ENCODE data around the gene THSD7B.
"Not testable (repeated sequence)": the region's sequence is repeated elsewhere in the genome, so short reads cannot be mapped to it uniquely, and the experiment has no call there.

THSD7B gene

DNA sequence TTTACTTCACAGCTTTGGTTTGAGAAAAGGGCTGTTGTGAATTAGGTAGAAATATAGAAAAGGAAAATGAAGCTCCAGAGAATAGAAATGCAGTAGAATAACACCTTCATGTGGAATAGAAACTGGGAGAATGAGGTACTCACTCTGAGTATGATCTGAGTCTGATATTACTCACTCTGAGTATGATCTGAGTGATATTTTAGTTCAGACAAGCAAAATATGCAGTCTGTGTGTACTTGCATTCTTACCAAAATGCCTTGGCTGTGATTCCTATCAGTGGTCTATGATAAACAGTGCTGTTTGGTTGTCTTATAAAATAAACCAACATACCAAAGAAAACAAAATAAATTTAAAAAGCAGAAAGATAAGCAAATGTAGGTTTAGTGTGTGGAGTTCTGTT, 487.6 kb downstream of the THSD7B start:
- DNase-seq (ENCODE audit: low read depth in 2 of 2) = no peak

- DNase-seq (ENCODE audit: low read depth in 2 of 2) = no peak
These were observed 488.7 kb downstream of the THSD7B start for GRCh38 chr2:137254052-137254451.

DNA sequence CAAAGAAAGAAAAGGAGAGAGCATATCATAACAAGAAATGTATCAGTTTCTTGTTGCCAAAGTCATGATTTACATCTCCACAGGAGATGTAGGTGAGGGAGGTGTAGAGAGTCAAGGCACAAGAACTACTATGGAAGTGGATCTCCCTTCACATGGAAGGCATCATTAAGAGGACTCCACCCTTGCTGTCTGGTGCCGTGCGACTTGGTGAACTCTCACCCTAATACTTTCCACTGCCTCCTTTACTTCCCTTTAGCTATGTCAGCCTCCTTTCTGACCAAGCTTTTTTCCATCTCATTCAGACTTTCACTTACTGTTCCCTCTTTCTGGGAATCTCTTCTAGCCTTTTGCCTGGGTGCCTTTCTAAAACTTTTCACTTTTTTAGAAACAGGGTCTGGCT, 490.0 kb downstream of the THSD7B start:
- no peak for DNase-seq (ENCODE audit: low read depth in 2 of 2)

DNA sequence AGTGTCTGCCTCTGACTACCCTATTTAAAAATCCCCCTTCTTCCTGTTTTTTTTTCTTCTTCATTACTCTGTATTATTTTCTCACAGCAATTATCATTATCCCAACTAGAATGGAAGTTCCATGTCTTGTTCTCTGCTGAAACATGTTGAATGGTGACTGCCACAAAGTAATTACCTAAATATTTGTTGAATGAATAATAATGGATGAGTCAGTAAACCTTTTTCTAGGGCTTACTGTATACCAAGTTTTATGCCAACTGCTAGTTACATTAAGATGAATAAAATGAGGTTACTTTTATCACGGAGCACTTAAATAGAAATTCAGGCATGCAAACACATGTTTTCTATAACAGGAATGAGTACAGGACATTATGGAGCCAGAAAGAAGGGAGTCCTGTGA, 490.6 kb downstream of the THSD7B start:
- no peak for DNase-seq (ENCODE audit: low read depth in 2 of 2)

DNA sequence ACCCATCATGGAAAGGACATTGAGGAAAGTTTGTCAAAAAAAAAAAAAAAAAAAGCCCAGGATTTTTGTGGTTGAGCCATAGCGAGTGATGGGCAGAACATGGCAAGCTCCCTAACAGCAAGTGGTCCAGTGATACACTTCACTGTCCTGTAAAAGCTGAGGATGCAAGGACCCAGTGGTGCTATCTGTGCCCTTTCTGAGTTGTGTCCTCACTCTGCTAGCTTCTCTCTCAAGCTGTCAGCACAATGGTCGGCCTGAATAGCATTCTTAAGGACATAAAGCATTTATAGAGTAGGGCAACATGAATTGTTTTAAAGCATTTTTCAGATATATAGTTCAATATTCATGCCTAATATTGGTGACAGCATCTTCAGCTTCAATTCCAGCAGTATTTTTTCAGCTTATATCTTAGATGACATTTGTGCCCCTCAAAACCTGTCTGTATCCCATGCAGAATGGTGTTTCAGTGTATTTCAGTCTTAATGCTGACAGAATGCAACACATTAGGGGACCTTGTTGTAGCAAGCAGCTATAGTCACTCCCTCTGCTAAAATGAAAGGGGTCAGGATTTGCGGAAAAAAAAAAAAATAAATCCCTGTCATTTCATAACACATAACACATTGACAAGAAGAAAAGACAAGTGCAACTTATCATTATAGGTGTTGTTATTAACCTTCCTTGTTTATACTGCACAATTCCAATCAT, 496.7 kb downstream of the THSD7B start:
- DNase-seq (ENCODE audit: low read depth in 2 of 2) = no peak

- no peak for DNase-seq (ENCODE audit: low read depth in 2 of 2)
These were observed 497.2 kb downstream of the THSD7B start for GRCh38 chr2:137262594-137262993.

- no peak for DNase-seq (ENCODE audit: low read depth in 2 of 2)
These were observed 522.7 kb downstream of the THSD7B start for GRCh38 chr2:137287913-137288639.

GRCh38 chr2:137291836-137292570, 526.7 kb downstream of the THSD7B start:
- no peak for DNase-seq (ENCODE audit: low read depth in 2 of 2)

DNA sequence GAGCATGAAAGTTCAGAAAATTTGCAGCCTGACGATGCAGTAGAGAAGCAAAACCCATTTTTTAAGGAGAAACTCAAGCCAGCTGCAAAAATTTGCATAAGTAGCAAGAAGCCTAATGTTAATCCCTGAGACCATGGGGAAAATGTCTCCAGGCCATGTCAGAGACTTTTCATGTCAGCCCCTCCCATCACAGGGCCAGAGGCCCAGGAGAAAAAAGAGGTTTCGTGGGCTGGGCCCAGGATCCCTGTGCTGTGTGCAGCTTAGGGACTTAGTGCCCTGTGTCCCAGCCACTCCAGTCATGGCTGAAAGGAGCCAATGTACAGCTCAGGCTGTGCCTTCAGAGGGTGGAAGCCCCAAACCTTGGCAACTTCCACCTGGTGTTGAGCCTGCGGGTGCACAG, 533.0 kb downstream of the THSD7B start:
- DNase-seq (ENCODE audit: low read depth in 2 of 2) = no peak

- no peak for DNase-seq (ENCODE audit: low read depth in 2 of 2)
These were observed 535.6 kb downstream of the THSD7B start for GRCh38 chr2:137300987-137301386.

DNA sequence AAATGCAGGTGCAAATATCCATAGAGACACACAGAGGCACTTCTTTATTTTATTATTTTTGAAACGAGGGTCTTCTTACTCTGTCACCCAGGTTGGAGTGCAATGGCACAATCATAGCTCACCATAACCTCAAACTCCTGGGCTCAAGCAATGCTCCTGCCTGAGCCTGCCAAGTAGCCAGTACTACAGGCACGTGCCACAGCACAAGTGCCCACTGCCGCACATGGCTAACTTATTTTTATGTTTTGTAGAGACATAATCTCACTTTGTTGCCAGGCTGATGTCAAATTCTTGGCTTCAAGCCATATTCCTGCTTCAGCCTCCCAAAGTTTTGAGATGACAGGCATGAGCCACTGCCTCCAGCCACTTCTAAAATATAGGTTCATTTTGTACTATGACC, 537.6 kb downstream of the THSD7B start:
- no peak for DNase-seq (ENCODE audit: low read depth in 2 of 2)

DNA sequence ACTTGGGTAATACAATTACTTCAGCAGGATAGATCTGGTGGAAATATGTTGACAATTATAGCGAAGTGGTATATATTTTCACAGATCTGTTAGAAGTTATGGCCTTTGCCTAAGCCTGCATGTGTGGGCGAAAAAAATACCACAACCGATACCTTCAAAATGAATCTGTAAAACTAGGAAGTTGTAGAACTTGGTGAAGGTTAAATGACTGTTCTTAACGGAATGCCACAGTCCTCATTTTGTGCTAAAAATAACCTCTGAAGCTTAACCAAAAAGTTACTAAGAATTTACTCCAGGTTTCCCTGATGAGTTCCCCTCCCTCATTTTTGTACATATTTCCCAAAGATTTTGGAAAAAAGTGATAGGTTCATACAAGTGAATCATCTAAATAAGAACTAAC, 550.7 kb downstream of the THSD7B start:
- DNase-seq (ENCODE audit: low read depth in 2 of 2) = no peak

- no peak for DNase-seq (ENCODE audit: low read depth in 2 of 2)
These were observed 556.2 kb downstream of the THSD7B start for GRCh38 chr2:137321566-137321965.

DNA sequence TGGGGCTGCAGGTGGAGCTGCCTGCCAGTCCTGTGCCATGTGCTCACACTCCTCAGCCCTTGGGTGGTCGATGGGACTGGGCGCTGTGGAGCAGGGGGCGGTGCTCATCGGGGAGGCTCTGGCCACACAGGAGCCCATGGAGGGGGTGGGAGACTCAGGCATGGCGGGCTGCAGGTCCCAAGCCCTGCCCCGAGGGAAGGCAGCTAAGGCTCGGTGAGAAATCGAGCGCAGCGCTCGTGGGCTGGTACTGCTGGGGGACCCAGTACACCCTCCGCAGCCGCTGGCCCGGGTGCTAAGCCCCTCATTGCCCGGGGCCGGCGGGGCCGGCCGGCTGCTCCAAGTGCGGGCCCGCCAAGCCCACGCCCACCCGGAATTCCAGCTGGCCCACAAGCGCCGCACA, 566.2 kb downstream of the THSD7B start:
- not testable (repeated sequence) for DNase-seq (ENCODE audit: low read depth in 2 of 2)

DNA sequence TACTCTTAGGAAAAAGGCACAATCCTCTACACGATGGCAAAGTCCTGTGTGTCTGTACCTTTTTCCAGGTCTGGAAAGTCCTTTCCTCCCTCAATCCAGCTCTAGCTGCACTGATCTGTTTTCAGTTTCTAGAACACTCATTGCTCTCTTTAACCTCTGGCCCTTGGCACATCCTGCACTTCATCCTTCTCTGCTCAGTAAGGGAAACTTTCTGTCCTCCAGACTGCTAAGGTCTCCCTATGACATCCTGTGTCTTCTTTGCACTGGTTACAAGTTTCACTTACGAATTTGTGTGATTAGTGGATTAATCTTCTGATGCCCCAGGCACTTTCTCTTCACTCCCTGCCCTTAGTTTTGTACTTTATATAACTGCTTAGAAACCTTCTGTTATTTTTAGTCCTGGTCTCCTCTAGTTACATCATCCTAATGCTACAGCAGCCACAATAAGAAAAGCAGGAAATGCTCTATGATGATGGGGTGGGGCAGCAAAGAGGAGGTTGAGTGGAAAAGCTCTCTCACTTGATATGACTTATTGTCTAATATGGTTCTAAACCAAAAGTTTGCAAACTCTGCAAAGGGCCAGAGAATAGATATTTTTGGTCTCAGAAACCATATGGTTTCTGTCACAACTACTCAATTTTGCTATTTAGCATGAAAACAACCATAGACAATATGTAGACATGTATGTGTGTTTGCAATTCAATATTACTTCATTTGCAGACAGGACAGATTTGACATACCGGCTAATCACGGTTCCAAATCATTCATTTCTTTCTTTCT, 568.2 kb downstream of the THSD7B start:
- no peak for DNase-seq (ENCODE audit: low read depth in 2 of 2)

DNA sequence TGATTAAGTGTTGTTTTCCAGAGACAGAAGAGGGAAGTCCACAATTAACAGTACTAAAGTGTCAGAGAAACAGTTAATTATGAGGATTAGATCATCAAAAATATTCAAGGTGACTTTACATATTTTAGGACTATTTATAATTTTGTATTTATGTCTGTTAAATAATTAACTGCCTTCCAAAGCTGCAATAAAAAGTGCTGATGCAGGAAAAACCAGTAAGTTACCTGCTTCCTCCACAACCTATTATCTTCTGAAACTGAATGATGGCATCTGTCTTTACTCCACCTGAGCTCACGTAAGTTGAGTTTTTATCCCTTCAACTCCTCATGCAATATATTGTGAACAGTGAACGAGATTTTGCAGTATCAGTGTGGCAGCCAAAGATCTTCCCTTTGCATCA, 570.7 kb downstream of the THSD7B start:
- DNase-seq (ENCODE audit: low read depth in 2 of 2) = no peak

- no peak for DNase-seq (ENCODE audit: low read depth in 2 of 2)
These were observed 573.7 kb downstream of the THSD7B start for GRCh38 chr2:137339051-137339450.

DNA sequence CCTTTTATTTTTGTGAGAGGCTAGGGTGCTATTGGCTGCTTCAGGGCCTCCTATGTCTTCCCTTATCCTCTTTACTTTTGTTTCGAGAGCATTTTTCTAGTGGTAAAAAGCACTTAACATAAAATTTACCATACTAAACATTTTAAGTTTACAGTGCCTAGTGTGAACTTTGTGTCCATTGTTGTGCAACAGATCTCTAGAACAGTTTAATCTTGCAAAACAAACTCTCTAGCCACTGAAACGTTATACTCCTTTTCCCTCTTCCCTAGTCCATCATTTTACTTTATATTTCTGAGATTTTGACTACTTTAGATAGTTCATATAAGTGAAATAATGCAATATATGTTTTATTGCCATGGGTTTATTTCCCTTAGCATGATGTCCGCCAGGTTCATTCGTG, 580.6 kb downstream of the THSD7B start:
- DNase-seq (ENCODE audit: low read depth in 2 of 2) = no peak

DNA sequence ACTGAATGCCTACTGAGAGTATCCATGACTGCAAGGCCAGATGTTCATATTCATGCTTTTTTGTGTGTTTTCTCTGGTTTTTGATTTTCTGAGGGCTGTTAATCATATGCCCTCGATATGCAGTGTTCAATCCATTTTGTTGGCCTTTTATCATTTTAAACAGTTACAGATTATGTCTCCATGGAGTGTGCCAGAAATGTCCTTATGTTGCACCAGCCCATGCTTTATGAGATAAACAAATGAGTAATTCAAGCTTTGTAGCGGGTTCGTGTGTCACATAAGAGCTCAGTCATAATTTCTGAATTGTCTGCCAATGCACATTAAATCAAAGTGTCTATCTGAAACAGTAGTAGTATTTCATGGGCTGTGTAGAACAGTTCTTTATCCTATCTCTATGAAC, 583.0 kb downstream of the THSD7B start:
- no peak for DNase-seq (ENCODE audit: low read depth in 2 of 2)

- no peak for DNase-seq (ENCODE audit: low read depth in 2 of 2)
These were observed 592.3 kb downstream of the THSD7B start for GRCh38 chr2:137357634-137358033.

- DNase-seq (ENCODE audit: low read depth in 2 of 2) = no peak
These were observed 602.0 kb downstream of the THSD7B start for GRCh38 chr2:137367361-137367760.

DNA sequence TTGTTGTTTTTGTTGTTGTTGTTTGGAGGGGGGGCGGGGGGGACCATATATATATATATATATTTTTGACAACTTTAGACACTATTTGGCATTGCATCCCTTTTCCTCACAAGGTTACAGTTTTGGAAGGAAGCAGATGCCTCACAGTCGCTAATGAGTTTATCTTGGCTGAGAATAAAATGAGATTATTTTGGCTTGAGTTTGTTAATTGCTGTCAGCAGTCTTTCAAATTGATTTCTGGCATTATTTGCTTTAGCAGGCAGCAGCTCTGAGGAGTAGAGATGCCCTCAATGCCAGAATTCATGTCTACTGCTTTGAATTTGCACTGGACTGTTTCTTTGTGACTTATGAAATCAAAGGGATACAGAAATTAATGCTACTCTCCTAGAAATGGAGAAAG, 603.8 kb downstream of the THSD7B start:
- DNase-seq (ENCODE audit: low read depth in 2 of 2) = no peak

All from stimulated activated CD4-positive, alpha-beta T cell treated with anti-CD3 and anti-CD28 coated beads, Interleukin-12 subunit alpha, Interleukin-12 subunit beta, amount 100 ng/mL, for 24 hours (primary cell).